ENCODE results near the gene LGALS8.
"Not testable (repeated sequence)": the region's sequence is repeated elsewhere in the genome, so short reads cannot be mapped to it uniquely, and the experiment has no call there.

The LGALS8 gene

GRCh38 chr1:236580404-236580803 lies 56.6 kb downstream of the LGALS8 start:
- DNase-seq (ENCODE audit: low read depth in 2 of 3, low spot score in 2 of 3) = not testable (repeated sequence)

GRCh38 chr1:236581528-236581927 lies 57.7 kb downstream of the LGALS8 start:
- no peak for DNase-seq (ENCODE audit: low read depth in 2 of 3, low spot score in 2 of 3)

GRCh38 chr1:236589531-236589930 lies 65.7 kb downstream of the LGALS8 start:
- DNase-seq (ENCODE audit: low read depth in 2 of 3, low spot score in 2 of 3) = no peak

- DNase-seq (ENCODE audit: low read depth in 2 of 3, low spot score in 2 of 3) = no peak
These were observed 66.9 kb downstream of the LGALS8 start for GRCh38 chr1:236590553-236591150.

GRCh38 chr1:236602171-236602570 lies 78.4 kb downstream of the LGALS8 start:
- no peak for DNase-seq (ENCODE audit: low read depth in 2 of 3, low spot score in 2 of 3)

Measured in activated CD8-positive, alpha-beta memory T cell treated with anti-CD3 and anti-CD28 coated beads for 48 hours (primary cell).